ENCODE data around the gene MEI1. TPM values are rescaled to one million over a fixed set of nuclear protein-coding genes. Genes with fewer than 3 reads are reported as not detected.

MEI1 gene
- total and polyA plus RNA-seq, 4 donors = 3.4 to 18.0 (median 6.7) TPM

DNA sequence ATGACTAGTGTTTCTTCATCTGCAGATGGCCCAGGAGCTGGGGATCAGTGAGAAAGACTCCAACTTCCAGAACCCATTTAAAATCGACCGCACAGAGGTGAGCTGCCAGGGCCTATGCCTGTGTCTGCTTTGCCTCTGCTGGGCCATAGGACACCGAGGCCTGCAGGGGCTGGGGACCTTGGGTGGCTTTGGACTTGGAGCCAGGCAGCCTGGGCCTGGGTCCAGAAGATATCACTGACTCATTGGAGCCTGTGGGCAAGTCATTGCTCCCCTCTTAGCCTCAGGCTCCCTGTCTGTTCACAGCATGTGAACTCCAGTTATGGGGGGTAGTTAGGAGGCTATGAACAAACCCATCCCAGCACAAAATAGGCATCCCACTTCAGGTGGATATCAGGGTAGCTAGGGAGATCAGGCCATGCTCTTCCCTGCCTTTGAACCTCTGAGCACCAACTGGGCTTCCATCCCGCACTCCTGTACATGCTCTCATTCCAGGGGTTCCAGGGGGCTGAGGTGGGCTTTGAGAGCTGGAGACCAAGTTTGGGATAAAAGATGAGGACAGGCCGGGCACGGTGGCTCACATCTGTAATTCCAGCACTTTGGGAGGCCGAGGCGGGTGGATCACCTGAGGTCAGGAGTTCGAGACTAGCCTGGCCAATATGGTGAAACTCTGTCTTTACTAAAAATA is 114.6 kb downstream of the MEI1 start:
- no peak overlapping the region for H3K27ac ChIP-seq (ENCODE audit: low read depth in 1 of 2, low read length in 1 of 2)
- no peaks in the 10 kb centered on the region for H3K27me3 ChIP-seq (ENCODE audit: control insufficient read depth in 3 of 3, insufficient read depth in 3 of 3, low read length in 2 of 3)
- H3K36me3 ChIP-seq (ENCODE audit: control insufficient read depth in 4 of 4, insufficient read depth in 4 of 4, low read length in 4 of 4) = peaks cover 0 to 31% (median 8%) of the 10 kb centered on the region in 4 donors
- TF ChIP-seq, protein P1, sequence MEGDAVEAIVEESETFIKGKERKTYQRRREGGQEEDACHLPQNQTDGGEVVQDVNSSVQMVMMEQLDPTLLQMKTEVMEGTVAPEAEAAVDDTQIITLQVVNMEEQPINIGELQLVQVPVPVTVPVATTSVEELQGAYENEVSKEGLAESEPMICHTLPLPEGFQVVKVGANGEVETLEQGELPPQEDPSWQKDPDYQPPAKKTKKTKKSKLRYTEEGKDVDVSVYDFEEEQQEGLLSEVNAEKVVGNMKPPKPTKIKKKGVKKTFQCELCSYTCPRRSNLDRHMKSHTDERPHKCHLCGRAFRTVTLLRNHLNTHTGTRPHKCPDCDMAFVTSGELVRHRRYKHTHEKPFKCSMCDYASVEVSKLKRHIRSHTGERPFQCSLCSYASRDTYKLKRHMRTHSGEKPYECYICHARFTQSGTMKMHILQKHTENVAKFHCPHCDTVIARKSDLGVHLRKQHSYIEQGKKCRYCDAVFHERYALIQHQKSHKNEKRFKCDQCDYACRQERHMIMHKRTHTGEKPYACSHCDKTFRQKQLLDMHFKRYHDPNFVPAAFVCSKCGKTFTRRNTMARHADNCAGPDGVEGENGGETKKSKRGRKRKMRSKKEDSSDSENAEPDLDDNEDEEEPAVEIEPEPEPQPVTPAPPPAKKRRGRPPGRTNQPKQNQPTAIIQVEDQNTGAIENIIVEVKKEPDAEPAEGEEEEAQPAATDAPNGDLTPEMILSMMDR (IDR thresholded peaks at IDR 0.05; ENCODE audit: control extremely low read depth, extremely low read depth) = no peak
- 98% methylated on average over 9 of the region's 9 CpGs for WGBS, 2 donors
- H3K9me3 ChIP-seq (ENCODE audit: control insufficient read depth in 4 of 4, insufficient read depth in 3 of 4, low read length in 3 of 4) = no peaks in the 10 kb centered on the region
- no peak overlapping the region for H3K9ac ChIP-seq (ENCODE audit: insufficient read depth in 1 of 2, low read length in 2 of 2)
- no peak for ATAC-seq (ENCODE audit: insufficient read depth, low FRiP score)
- no peak overlapping the region for H3K4me3 ChIP-seq
- no peak for DNase-seq
- H3K4me1 ChIP-seq (ENCODE audit: control insufficient read depth in 5 of 5, insufficient read depth in 5 of 5, low read length in 5 of 5) = no peaks in the 10 kb centered on the region

DNA sequence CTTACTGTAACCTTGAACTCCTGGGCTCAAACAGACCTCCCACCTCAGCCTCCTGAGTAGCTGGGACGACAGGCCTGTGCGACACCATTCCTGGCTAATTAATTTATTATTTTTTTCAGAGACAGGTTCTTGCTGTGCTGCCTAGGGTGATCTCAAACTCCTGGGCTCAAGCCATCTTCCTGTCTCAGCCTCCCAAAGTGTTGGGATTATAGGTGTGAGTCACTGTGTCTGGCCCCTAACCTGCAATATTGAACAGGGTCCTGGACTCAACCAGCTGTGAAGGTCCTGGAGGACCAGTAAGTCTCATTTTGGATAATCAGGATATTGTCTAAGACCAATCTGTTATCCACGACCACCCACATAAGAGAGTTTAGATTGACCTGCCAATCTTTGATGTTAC is 116.4 kb downstream of the MEI1 start:
- TF ChIP-seq, protein P1 (IDR thresholded peaks at IDR 0.05; ENCODE audit: control extremely low read depth, extremely low read depth) = no peak
- H3K9ac ChIP-seq (ENCODE audit: insufficient read depth in 1 of 2, low read length in 2 of 2) = no peak overlapping the region
- ATAC-seq (ENCODE audit: insufficient read depth, low FRiP score) (no peak), DNase-seq (no peak)
- no peaks in the 10 kb centered on the region for H3K9me3 ChIP-seq (ENCODE audit: control insufficient read depth in 4 of 4, insufficient read depth in 3 of 4, low read length in 3 of 4)
- peaks cover 0 to 20% (median 12%) of the 10 kb centered on the region in 4 donors for H3K36me3 ChIP-seq (ENCODE audit: control insufficient read depth in 4 of 4, insufficient read depth in 4 of 4, low read length in 4 of 4)
- no peaks in the 10 kb centered on the region for H3K27me3 ChIP-seq (ENCODE audit: control insufficient read depth in 3 of 3, insufficient read depth in 3 of 3, low read length in 2 of 3)
- no peak overlapping the region for H3K4me3 ChIP-seq
- H3K27ac ChIP-seq (ENCODE audit: low read depth in 1 of 2, low read length in 1 of 2) = no peak overlapping the region
- WGBS, 2 donors = 95 to 97% methylated on average over 3 of the region's 3 CpGs
- no peaks in the 10 kb centered on the region for H3K4me1 ChIP-seq (ENCODE audit: control insufficient read depth in 5 of 5, insufficient read depth in 5 of 5, low read length in 5 of 5)

DNA sequence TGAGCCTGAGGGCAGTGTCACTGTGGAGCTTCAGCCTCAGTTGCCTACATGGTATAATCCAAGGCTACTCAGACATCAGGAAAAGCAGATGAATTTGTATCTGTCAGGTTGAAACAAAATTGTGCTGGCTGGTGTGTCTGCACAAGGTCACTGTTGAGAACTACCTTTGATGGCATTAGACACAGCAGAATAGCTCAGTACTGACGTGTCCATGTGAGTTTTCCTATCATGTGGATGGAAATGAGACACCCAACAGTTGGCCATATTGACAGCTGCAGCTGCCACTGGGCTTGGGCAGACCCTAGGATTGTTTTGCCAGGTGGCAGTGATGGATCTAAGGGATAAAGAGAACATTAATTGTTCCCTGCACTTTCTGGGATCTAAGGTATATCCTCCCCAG is 116.9 kb downstream of the MEI1 start:
- Histone ChIP-seq H3K27me3 (ENCODE audit: control insufficient read depth in 3 of 3, insufficient read depth in 3 of 3, low read length in 2 of 3) (no peaks in the 10 kb centered on the region), H3K36me3 (ENCODE audit: control insufficient read depth in 4 of 4, insufficient read depth in 4 of 4, low read length in 4 of 4) (peaks cover 0 to 16% (median 12%) of the 10 kb centered on the region in 4 donors), H3K27ac (ENCODE audit: low read depth in 1 of 2, low read length in 1 of 2) (no peak overlapping the region), H3K4me3 (no peak overlapping the region), H3K9ac (ENCODE audit: insufficient read depth in 1 of 2, low read length in 2 of 2) (no peak overlapping the region), H3K4me1 (ENCODE audit: control insufficient read depth in 5 of 5, insufficient read depth in 5 of 5, low read length in 5 of 5) (no peaks in the 10 kb centered on the region), H3K9me3 (ENCODE audit: control insufficient read depth in 4 of 4, insufficient read depth in 3 of 4, low read length in 3 of 4) (no peaks in the 10 kb centered on the region)
- TF ChIP-seq, protein P1 (IDR thresholded peaks at IDR 0.05; ENCODE audit: control extremely low read depth, extremely low read depth) = no peak
- ATAC-seq (ENCODE audit: insufficient read depth, low FRiP score) = no peak
- DNase-seq = no peak
- 93 to 94% methylated on average over 1 of the region's 1 CpG for WGBS, 2 donors

DNA sequence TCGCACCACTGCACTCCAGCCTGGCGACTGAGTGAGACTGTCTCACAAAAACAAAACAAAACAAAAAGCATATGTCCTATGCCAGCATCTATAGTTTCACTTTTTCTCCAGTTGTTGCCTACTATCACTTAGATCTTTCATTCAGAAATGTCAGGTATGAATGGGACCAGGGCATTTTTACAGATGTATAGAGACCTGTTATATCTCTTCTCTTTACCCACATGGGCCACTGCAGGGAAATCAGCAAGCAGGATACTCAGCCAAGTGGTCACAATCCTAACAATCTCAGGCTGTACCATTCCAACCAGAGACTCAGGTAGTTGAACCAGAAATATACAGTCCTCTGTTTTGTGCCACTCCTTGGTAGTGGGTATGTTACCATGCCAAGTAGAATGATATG is 117.6 kb downstream of the MEI1 start:
- no peak overlapping the region for H3K4me3 ChIP-seq
- peaks cover 0 to 14% (median 11%) of the 10 kb centered on the region in 4 donors for H3K36me3 ChIP-seq (ENCODE audit: control insufficient read depth in 4 of 4, insufficient read depth in 4 of 4, low read length in 4 of 4)
- DNase-seq = no peak
- 90 to 93% methylated on average over 2 of the region's 2 CpGs for WGBS, 2 donors
- no peaks in the 10 kb centered on the region for H3K27me3 ChIP-seq (ENCODE audit: control insufficient read depth in 3 of 3, insufficient read depth in 3 of 3, low read length in 2 of 3)
- H3K4me1 ChIP-seq (ENCODE audit: control insufficient read depth in 5 of 5, insufficient read depth in 5 of 5, low read length in 5 of 5) = no peaks in the 10 kb centered on the region
- TF ChIP-seq, protein P1 (IDR thresholded peaks at IDR 0.05; ENCODE audit: control extremely low read depth, extremely low read depth) = no peak
- H3K9ac ChIP-seq (ENCODE audit: insufficient read depth in 1 of 2, low read length in 2 of 2) = no peak overlapping the region
- no peaks in the 10 kb centered on the region for H3K9me3 ChIP-seq (ENCODE audit: control insufficient read depth in 4 of 4, insufficient read depth in 3 of 4, low read length in 3 of 4)
- H3K27ac ChIP-seq (ENCODE audit: low read depth in 1 of 2, low read length in 1 of 2) = no peak overlapping the region
- ATAC-seq (ENCODE audit: insufficient read depth, low FRiP score) = no peak

All from lung (tissue), 12 donors.